Measurements from ENCODE around the gene IL25.
"Not testable (repeated sequence)": the region's sequence is repeated elsewhere in the genome, so short reads cannot be mapped to it uniquely, and the experiment has no call there.

DNA sequence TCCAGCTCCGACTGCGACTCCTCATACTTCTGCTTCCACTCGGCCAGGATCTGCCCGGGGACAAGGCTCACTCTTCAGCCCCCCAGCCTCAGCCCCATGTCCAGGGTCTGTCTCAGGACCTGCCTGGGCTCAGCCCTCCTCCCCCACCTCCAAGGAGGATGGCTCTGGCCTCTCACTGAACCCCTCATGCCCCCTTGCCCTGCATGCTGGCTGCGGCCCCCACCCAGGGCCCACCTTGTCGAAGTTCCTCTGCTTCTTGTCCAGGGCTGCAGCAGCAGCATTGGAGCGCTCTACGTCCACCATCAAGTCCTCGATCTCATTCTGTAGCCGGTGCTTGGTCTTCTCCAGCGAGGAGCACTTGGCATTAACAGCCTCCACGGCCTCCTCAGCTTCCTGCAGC, 44.7 kb downstream of the IL25 start:
- TF ChIP-seq, protein P1, sequence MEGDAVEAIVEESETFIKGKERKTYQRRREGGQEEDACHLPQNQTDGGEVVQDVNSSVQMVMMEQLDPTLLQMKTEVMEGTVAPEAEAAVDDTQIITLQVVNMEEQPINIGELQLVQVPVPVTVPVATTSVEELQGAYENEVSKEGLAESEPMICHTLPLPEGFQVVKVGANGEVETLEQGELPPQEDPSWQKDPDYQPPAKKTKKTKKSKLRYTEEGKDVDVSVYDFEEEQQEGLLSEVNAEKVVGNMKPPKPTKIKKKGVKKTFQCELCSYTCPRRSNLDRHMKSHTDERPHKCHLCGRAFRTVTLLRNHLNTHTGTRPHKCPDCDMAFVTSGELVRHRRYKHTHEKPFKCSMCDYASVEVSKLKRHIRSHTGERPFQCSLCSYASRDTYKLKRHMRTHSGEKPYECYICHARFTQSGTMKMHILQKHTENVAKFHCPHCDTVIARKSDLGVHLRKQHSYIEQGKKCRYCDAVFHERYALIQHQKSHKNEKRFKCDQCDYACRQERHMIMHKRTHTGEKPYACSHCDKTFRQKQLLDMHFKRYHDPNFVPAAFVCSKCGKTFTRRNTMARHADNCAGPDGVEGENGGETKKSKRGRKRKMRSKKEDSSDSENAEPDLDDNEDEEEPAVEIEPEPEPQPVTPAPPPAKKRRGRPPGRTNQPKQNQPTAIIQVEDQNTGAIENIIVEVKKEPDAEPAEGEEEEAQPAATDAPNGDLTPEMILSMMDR (optimal IDR thresholded peaks at IDR 0.05 in 1 of 3, IDR thresholded peaks at IDR 0.05 in 1 of 3, conservative IDR thresholded peaks at IDR 0.05 in 1 of 3; ENCODE audit: extremely low read depth in 1 of 3, insufficient read depth in 2 of 3, low read length in 3 of 3): not testable (repeated sequence)
- not testable (repeated sequence) for TF ChIP-seq EZH2 (IDR thresholded peaks at IDR 0.05; ENCODE audit: low read length)
